ENCODE results near the gene ABITRAM.
"Not testable (repeated sequence)": the region's sequence is repeated elsewhere in the genome, so short reads cannot be mapped to it uniquely, and the experiment has no call there.

The ABITRAM gene

GRCh38 chr9:108934323-108934893, at the start of gene ABITRAM:
Gene ABITRAM, plus strand, starts transcription at chr9:108934400. Its CDS starts 87 bp downstream, at chr9:108934487.
- peak; percentile 39 to 81 for DNase-seq

- no peak for DNase-seq
Measured at GRCh38 chr9:108884701-108885100, 49.5 kb upstream of the ABITRAM start.

- DNase-seq, result peak in 1 of 2 experiments; percentile 43
Measured at GRCh38 chr9:108885643-108886348, 48.4 kb upstream of the ABITRAM start.

GRCh38 chr9:108886594-108887271, 47.5 kb upstream of the ABITRAM start:
- DNase-seq, result not testable (repeated sequence)

GRCh38 chr9:108889649-108890067, 44.5 kb upstream of the ABITRAM start:
- DNase-seq, result no peak

GRCh38 chr9:108894225-108894997, 39.8 kb upstream of the ABITRAM start:
- DNase-seq, result no peak

- DNase-seq, result no peak
Measured at GRCh38 chr9:108897324-108898096, 36.7 kb upstream of the ABITRAM start.

- not testable (repeated sequence) for DNase-seq
Measured at GRCh38 chr9:108899023-108899695, 35.0 kb upstream of the ABITRAM start.

- no peak for DNase-seq
Measured at GRCh38 chr9:108900176-108900575, 34.0 kb upstream of the ABITRAM start.

GRCh38 chr9:108903420-108904103, 30.6 kb upstream of the ABITRAM start:
- no peak for DNase-seq

GRCh38 chr9:108904161-108904560, 30.0 kb upstream of the ABITRAM start:
- DNase-seq, result no peak

- DNase-seq, result no peak
Measured at GRCh38 chr9:108905494-108905893, 28.7 kb upstream of the ABITRAM start.

GRCh38 chr9:108910402-108910801, 23.8 kb upstream of the ABITRAM start:
- no peak for DNase-seq

- no peak for DNase-seq
Measured at GRCh38 chr9:108910914-108911313, 23.3 kb upstream of the ABITRAM start.

GRCh38 chr9:108911820-108912219, 22.4 kb upstream of the ABITRAM start:
- DNase-seq, result no peak

- no peak for DNase-seq
Measured at GRCh38 chr9:108913391-108913790, 20.8 kb upstream of the ABITRAM start.

- no peak for DNase-seq
Measured at GRCh38 chr9:108919517-108919916, 14.7 kb upstream of the ABITRAM start.

- not testable (repeated sequence) for DNase-seq
Measured at GRCh38 chr9:108920401-108920800, 13.8 kb upstream of the ABITRAM start.

- no peak for DNase-seq
Measured at GRCh38 chr9:108921200-108921599, 13.0 kb upstream of the ABITRAM start.

GRCh38 chr9:108924466-108924865, 9.7 kb upstream of the ABITRAM start:
- DNase-seq, result no peak

- DNase-seq, result no peak
Measured at GRCh38 chr9:108928386-108928785, 5.8 kb upstream of the ABITRAM start.
